GM19463 (cell line): ENCODE measurements around the gene EFCAB7.
A peak's percentile ranks its signal among the peaks of the same experiment; 100 is the strongest.

Experiments
- ATAC-seq: cut with Tn5 transposase; IDR thresholded peaks from one replicate; pipeline ENCODE4 v1.9.1; 2021; ENCODE audit warnings: mild to moderate bottlenecking, moderate library complexity; ENCODE audit not compliant: unreplicated experiment

EFCAB7 gene

GRCh38 chr1:63601061-63601460, 77.7 kb downstream of the EFCAB7 start:
- ATAC-seq: no peak

- no peak for ATAC-seq
Measured at GRCh38 chr1:63601463-63601862, 78.1 kb downstream of the EFCAB7 start.

GRCh38 chr1:63601912-63602311, 78.6 kb downstream of the EFCAB7 start:
- no peak for ATAC-seq

GRCh38 chr1:63602629-63603028, 79.3 kb downstream of the EFCAB7 start:
- ATAC-seq: no peak

- ATAC-seq: no peak
Measured at GRCh38 chr1:63603810-63604209, 80.5 kb downstream of the EFCAB7 start.

DNA sequence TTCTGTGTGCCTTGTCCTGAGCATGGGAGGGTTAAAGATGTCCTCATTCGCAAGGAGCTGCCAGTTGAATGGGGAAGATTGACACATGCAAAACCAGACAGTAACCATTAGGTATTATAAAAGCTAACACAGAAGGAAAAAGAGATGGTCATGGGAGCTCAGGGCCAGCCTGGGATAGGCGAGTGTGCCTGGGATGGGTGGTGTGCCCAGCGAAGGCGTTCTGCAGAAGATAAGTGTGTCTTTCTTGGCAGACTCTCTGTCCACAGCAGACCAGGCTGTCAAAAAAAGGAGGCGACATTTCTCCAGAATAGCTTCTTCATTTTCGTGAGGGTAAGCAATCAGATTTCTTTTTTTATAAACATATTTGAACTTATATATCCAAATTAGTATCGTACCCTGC, 84.0 kb downstream of the EFCAB7 start:
- no peak for ATAC-seq

DNA sequence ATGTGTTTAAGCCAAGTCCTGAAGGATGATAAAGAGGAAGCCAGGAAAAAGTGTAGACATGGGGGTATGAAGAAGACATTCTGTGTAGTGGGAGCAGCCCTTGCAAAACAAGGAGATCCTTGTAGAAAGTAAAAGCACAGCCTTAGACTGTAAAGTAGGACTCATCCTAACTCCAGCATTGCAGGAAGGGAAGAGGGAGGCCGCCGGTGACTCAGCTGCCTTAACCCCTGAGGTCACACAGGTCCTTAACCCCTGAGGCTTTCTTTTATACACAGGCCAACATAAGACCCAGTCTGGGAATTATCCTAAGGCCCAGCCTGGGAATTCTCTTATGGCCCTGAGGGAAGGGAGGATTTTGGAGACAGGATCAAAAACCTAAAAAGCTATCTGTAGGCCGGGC, 87.9 kb downstream of the EFCAB7 start:
- ATAC-seq: no peak

- no peak for ATAC-seq
Measured at GRCh38 chr1:63612564-63612963, 89.2 kb downstream of the EFCAB7 start.

DNA sequence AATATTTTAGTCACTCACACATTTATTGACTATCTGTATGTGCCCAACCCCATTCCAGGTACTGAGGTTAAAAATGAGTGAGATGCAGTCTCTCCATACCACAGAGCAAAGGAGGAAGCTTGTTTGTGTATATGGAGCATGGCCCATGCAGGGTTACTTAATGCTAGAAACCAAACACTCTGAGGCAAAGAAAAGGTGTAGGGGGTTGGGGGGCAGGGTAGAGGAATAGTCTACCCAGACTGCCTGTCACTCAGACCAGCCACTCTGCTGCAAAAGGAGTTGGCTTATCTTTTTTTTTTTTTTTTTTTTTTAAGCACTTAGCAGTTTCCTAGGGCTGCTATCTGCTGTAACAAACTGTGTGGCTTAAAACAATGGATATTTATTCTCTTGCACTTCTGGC, 89.6 kb downstream of the EFCAB7 start:
- no peak for ATAC-seq

GRCh38 chr1:63615768-63616420, 92.6 kb downstream of the EFCAB7 start:
- ATAC-seq: peak; percentile 58

DNA sequence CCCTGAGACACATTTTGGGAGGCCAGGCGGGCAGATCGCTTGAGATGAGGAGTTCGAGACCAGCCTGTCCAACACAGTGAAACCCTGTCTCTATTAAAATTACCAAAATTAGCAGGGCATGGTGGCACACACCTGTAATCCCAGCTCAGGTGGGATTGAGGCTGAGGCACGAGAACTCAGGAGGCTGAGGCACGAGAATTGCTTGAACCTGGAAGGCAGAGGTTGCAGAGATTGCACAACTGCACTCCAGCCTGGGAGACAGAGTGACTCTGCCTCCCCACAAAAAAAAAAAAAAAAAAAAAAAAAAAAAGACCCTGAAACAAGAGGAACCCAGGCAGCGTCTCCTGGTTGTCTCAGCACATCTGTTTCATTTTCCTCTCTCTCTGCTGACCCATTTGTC, 94.1 kb downstream of the EFCAB7 start:
- ATAC-seq: no peak

- no peak for ATAC-seq
Measured at GRCh38 chr1:63618011-63618410, 94.7 kb downstream of the EFCAB7 start.

- ATAC-seq: no peak
Measured at GRCh38 chr1:63619558-63619957, 96.2 kb downstream of the EFCAB7 start.

GRCh38 chr1:63620671-63621070, 97.3 kb downstream of the EFCAB7 start:
- no peak for ATAC-seq

- ATAC-seq: no peak
Measured at GRCh38 chr1:63621075-63621474, 97.8 kb downstream of the EFCAB7 start.

DNA sequence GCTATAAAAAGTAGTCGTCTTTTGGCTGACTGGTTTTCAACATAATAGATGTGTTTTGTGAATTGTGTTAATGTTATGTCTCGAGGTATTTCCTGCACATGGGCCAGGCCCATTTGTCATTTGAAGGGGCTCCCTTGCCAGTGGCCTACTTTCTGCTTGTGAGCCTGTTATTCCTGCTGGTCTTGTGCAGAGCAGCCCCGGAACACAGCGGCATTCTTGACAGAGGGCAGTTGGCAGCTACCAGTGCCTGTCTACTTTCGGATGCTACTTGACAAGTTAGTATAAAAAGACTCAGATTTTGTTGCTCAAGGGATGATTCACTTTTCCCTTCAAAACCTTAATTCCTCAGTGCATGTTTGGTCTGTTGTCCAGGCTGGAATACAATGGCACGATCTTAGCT, 98.4 kb downstream of the EFCAB7 start:
- ATAC-seq: no peak
